GM19023 (cell line): ENCODE measurements around the gene DEDD.

Experiments used
- ATAC-seq: cut with Tn5 transposase; IDR thresholded peaks from one replicate; pipeline ENCODE4 v1.9.1; 2021; ENCODE audit warnings: mild to moderate bottlenecking, moderate library complexity; ENCODE audit not compliant: unreplicated experiment

The DEDD gene

GRCh38 chr1:161077426-161077825, 55.0 kb downstream of the DEDD start:
- ATAC-seq, result no peak

GRCh38 chr1:161076410-161076809, 56.1 kb downstream of the DEDD start:
- no peak for ATAC-seq

DNA sequence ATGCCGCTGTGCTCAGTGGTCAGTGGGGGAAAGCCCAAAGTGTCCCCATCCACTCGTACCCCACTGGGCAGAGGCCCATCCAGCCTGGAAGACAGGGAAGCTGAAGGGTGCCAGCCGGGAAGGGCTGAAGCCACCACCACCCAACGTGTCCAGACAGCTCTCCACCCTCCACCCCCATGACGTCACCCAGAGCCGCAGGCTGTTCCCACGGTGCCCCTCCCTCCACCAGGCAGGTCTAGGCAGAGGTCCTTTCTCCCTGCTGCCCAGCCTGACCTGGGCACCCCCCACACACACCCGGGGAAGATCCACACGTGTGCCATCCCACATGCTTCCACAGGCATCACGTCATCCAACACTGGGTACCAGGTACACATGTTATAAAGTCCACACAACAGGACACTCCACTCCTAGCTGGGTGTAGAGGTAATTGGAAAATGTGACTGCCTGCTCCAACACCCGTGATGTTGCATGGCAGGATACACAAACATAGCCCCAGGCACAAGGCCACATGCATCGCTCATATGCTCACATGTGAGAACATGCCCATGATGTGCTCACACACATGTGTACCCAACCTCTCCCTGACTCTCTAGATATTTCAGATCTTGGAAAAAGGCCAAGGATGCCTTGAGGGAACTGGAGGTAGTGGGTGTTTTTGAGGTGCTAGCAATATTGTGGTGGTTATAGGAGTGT, 57.6 kb downstream of the DEDD start:
- no peak for ATAC-seq

DNA sequence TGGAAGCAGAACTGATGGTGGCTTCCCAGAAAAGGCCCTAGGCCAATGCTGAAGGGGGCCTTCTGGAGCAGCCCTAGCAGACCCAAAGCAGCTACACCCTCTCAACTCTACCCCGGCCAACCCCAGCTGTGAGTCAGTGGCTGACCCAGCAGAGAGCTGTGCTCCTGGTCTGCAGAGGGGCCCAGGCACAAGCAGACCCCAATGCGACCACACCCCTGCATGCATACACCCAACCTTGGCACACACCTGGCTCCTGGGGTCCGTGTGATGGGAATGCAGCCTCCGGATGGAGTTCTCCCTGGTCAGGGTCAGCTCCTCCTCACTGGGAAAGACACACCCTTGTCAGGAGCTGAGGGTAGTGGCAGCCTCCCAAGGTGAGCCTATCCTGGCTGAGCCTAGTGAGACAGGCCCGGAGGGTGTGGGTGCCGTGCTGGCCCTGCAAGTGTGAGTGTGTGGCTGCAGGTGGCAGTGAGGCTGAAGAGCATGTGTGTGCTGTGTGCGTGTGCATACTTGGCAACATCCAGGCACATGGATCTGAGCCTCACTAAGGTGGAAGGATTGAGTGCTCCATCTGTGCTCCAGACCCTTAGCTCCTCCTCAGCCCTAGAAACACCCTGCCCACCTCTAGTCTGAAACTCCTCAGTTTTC, 58.9 kb downstream of the DEDD start:
- no peak for ATAC-seq

- no peak for ATAC-seq
Measured at GRCh38 chr1:161072751-161073449, 59.6 kb downstream of the DEDD start.

DNA sequence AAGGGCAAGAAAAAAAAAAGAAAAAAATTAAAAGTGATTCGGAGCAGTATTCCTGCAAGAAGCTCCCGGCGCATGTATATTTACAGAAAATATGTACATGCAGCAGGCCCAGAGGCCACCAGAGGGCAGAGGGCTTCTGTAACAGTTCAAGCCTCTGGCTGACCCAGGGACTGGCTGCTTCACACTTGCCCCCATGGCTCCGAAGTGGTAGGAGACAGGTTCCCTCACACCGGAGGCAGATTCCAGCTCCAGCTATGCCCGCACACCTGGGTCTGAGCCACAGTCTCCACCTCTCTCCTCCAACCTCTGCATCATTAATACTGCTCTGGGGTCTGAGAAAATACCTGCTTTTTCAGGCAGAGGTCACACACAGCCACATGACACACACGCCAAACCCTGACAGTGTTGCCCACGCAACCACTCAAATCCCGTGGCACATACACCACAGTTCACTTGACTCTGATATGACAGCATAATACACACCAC, 60.5 kb downstream of the DEDD start:
- no peak for ATAC-seq
